Gastroesophageal sphincter (tissue), 3 donors: ENCODE measurements around the gene FNDC8.

Experiments
- CTCF ChIP-seq, 4 experiments: fragments of 200-600 bp in 2 of 4; fragments of 450-650 bp in 2 of 4; sonication (generic) in 1 of 4; IDR thresholded peaks; one replicate each; pipeline ENCODE4 v1.5.1; 2017 to 2019; ENCODE audit warnings: antibody characterized with exemption in 4 of 4, mild to moderate bottlenecking in 2 of 4, moderate library complexity in 2 of 4
- POLR2A ChIP-seq, 2 donors: fragments of 450-650 bp; IDR thresholded peaks; one replicate each; pipeline ENCODE4 v1.6.1; 2017; ENCODE audit warnings: antibody characterized with exemption in 2 of 2, mild to moderate bottlenecking in 2 of 2, moderate library complexity in 1 of 2
- POLR2AphosphoS5 ChIP-seq: sonication (generic); formaldehyde crosslinking; IDR thresholded peaks from one replicate; pipeline ENCODE4 v1.6.1; 2017; ENCODE audit warnings: antibody characterized with exemption

- TF ChIP-seq CTCF (IDR thresholded peaks at IDR 0.05), result no peak
- no peak for TF ChIP-seq POLR2A (IDR thresholded peaks at IDR 0.05)
- no peak for TF ChIP-seq POLR2AphosphoS5
Measured at GRCh38 chr17:35095741-35096140, 25.7 kb upstream of the FNDC8 start.
